NCI-H446 (cell line): Measurements from ENCODE around the gene C12orf43.

Experiments
- DNase-seq, 2 experiments: peaks; one replicate each; lab custom pipeline; 2025; lab: John Stamatoyannopoulos, UW

The C12orf43 gene

DNA sequence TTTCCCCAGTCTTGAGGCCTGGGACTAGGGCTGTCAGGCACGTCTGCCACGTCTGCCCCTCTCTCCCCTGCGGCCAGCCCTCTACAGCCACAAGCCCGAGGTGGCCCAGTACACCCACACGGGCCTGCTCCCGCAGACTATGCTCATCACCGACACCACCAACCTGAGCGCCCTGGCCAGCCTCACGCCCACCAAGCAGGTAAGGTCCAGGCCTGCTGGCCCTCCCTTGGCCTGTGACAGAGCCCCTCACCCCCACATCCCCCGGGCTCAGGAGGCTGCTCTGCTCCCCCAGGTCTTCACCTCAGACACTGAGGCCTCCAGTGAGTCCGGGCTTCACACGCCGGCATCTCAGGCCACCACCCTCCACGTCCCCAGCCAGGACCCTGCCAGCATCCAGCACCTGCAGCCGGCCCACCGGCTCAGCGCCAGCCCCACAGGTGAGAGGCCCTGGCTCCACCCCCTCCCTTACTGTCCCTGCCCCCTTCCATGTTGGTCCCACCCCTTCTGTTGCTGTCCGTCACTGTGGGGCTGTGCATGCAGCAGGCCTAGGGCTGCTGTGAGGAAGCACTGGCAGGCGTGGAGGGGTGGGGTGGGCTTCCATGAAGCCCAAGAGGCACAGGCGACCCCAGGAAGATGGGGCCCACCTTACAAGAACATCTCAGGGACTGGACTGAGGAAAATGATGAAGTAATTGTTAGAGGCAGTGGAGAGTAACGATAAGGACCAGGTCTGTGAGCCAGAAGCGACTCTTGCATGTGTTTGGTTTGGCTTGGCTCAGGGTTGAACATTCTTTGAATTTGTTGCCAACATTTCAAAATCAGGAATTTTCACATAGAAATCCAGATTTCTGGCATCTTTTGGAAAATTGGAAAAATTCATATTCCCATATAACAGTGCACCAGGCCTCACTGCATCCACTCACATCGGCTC, 16.8 kb downstream of the C12orf43 start:
- DNase-seq, result no peak

DNA sequence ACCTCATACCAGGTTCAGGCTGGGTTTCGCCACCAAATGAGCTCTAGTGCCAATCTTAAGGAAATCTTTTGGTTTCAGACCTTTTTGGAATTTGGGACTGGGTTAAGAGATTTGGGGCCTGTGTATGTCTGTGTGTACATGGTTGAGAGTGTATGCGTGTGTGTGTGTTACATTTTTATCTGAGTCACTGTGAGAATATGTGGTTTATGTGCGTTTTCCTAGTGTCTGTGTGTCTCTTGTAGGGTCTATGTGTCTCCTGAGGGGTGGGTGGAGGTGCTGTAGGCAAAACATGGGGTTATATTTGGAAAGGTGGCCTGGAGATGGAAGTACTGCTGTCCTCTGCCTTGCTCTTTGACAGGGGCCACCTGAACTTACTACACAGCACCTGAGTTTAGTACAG, 17.9 kb downstream of the C12orf43 start:
- no peak for DNase-seq

DNA sequence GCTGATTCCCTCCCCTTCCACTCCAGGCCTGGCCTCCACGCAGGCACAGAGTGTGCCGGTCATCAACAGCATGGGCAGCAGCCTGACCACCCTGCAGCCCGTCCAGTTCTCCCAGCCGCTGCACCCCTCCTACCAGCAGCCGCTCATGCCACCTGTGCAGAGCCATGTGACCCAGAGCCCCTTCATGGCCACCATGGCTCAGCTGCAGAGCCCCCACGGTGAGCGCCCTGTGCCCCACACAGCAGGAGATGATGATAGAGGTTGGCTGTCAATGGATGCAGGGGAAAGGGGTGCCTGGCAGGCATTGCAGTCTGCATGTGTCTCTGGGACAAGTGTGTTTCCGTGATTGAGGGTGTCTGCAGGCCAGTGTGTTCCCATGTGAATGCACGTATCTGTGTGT, 18.8 kb downstream of the C12orf43 start:
- no peak for DNase-seq

DNA sequence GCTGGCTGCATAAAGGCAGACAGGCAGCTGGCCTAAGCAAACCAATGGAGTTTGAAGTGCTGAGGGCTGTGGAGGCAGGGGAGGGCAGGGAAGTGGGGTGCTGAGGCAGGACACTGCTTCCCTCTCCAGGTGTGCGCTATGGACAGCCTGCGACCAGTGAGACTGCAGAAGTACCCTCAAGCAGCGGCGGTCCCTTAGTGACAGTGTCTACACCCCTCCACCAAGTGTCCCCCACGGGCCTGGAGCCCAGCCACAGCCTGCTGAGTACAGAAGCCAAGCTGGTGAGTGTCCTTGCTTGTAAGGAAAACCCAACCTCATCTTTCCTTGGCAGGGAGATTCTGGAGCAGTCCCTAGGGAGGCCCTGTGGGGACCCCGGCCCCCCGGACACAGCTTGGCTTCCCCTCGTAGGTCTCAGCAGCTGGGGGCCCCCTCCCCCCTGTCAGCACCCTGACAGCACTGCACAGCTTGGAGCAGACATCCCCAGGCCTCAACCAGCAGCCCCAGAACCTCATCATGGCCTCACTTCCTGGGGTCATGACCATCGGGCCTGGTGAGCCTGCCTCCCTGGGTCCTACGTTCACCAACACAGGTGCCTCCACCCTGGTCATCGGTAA, 20.0 kb downstream of the C12orf43 start:
- no peak for DNase-seq

DNA sequence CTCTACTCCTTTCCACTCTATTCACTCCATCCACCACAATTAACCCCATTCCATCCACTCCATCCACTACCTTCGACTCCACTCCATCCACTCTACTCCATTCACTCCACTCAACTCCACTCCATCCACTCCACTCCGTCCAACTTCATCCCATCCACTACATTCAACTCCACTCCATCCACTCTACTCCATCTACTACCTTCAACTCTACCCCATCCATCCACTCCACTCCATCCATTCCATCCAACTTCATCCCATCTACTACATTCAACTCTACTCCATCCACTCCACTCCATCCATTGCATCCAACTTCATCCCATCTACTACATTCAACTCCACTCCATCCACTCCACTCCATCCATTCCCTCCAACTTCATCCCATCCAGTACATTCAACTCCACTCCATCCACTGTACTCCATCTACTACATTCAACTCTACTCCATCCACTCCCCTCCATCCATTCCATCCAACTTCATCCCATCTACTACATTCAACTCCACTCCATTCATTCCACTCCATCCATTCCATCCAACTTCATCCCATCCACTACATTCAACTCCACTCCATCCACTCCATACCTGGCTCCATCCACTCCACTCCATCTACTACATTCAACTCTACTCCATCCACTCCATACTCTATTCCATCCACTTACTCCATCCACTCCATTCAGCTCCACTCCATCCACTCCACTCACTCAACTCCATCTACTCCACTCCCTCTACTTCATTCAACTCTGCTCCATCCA, 21.5 kb downstream of the C12orf43 start:
- no peak for DNase-seq

DNA sequence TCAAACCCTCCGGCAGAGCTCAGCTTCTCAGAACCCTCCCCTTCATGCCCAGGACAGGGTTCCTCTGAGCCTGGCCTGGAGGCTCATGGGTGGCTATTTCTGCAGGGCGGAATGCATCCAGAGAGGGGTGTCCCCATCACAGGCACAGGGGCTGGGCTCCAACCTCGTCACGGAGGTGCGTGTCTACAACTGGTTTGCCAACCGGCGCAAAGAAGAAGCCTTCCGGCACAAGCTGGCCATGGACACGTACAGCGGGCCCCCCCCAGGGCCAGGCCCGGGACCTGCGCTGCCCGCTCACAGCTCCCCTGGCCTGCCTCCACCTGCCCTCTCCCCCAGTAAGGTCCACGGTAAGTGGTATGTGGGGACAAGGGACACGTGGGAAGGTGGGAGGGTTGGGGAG, 22.2 kb downstream of the C12orf43 start:
- DNase-seq, result no peak

DNA sequence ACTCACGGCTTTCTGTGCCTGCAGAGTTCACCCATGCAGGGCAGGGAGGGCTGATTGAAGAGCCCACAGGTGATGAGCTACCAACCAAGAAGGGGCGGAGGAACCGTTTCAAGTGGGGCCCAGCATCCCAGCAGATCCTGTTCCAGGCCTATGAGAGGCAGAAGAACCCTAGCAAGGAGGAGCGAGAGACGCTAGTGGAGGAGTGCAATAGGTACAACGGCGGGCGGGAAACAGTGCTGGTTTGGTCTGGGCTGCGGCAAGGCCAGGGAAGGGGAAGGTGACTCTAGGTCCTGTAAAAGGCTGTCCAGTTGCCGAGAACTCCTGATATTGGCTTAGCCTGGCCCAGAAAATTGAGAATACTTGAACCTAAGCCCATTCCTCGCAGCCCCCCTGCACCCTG, 22.8 kb downstream of the C12orf43 start:
- DNase-seq, result no peak

DNA sequence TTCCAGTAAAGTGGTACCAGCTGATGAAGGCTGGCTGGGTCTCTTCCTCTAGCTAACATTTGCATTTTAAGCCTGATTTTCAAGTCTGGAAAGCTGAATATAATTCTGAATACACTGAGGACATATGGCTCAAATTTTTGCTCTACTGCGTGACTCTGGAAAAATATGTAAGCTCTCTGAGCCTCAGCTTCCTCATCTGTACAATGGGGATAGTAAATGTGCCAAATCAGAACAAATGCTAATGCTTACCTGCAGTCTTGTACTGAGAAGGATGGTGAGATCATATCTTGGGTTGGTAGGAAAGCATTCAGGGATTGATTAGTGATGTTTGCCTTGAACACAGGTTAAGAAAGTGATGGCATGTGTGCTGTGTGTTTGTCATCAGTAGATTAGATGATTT, 23.3 kb downstream of the C12orf43 start:
- no peak for DNase-seq

DNA sequence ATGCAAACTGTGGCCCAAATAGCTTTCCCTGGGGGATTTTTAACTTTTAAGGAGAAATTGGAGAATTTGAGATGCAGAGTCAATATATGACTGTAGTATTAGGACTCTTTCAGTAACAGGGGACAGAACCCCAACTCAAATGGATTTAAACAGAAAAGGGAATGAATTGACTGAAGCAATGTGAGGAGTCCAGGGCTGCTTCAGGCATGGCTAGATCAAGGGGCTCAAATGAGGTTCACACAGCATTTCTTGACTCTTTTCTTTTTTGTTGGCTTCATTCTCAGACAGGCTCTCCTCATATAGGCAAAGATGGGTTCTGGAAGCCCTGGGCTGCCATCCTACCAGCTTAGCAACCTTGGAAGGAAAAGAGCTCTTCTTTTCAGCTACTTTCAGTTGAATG, 24.3 kb downstream of the C12orf43 start:
- DNase-seq, result no peak

DNA sequence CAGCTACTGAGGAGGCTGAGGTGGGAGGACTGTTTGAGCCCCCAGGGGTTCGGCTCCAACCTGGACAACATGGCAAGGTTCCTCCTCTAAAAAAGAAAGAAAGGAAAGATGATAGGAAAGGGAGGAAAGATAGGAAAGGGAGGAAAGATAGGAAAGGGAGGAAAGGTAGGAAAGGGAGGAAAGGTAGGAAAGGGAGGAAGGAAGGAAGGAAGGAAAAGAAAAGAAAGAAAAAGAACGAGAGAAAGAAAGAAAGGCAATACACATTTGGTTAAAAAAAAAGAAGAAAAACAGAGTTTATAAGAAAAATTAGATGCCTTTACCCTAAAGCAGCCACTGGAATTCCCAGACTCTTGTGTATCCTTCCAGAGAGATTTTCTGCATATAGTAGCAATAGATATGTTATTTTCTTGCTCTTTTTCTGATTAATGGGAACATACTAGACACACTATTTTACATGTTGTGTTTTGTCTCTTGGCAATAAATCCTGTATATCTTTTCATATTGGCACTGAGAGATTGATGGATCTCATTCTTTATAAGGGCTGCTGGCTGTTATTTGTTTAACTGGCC, 25.7 kb downstream of the C12orf43 start:
- no peak for DNase-seq

DNA sequence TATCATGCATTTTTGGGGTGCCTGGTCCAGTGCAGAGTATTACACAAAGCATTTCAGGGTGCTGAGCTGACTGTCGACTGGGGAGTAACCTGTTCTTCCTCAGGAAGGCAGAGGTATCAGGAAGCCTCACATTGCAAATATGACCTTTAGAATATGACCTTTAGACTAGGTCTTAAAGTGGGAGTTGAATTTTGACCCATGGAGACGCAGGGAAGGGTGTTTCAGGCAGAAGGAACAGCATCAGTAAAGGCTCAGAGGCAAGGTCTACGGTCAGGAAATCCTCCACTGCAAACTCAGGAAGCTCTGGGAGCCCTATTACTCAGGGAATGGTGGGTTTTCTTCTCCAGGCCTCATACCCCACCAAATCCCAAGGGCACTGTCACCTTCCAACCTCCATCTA, 26.6 kb downstream of the C12orf43 start:
- no peak for DNase-seq

DNA sequence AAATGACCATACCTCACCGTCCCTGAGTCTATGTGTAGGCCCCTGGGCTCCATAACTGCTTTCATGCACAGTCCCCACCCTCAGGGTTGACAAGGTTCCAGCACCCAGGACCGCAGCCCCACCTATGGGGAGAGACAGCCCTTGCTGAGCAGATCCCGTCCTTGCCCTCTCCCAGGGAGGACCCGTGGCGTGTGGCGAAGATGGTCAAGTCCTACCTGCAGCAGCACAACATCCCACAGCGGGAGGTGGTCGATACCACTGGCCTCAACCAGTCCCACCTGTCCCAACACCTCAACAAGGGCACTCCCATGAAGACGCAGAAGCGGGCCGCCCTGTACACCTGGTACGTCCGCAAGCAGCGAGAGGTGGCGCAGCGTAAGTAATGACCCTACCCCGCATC, 27.6 kb downstream of the C12orf43 start:
- DNase-seq, result no peak

DNA sequence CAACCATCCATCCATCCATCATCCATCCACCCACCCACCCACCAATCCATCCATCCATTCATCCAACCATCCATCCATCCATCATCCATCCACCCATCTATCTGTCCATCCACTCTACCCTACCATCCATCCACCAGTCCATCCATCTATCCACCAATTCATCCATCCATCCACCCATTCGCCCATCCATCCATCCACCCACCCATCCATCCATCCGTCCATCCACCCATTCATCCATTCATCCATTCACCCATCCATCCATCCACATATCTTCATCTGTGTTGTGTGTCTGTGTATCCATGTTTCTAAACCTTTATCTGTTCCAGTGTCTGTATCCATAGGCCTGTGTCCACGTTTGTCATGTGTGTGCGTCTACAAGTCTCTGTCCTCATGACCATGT, 28.1 kb downstream of the C12orf43 start:
- DNase-seq, result no peak

DNA sequence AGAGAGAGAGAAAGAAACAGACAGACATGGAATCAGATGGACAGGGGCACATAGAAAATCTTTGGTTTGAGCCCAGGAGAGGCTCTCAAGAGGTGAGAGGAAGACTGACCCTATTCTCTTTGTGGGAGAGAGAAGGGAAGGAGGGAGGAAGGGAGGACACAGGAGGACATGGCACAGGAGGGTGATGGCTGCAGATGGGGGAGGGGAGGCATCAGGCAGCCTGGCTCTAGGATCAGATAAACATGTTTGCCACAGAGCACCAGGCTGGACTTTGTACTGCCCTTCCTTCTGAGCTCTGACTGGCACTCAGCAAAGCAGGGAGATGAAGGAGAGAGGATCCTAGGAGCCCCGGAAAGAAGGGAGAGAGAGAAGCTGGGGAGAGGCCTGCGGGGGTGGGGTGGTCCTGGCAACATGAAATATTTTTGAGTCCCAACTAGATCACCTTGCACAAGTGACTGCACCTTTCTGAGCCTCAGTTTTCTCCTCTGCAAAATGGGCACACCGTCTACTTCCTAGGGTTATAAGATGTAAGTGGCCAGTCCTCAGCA, 31.9 kb downstream of the C12orf43 start:
- DNase-seq, result no peak

DNA sequence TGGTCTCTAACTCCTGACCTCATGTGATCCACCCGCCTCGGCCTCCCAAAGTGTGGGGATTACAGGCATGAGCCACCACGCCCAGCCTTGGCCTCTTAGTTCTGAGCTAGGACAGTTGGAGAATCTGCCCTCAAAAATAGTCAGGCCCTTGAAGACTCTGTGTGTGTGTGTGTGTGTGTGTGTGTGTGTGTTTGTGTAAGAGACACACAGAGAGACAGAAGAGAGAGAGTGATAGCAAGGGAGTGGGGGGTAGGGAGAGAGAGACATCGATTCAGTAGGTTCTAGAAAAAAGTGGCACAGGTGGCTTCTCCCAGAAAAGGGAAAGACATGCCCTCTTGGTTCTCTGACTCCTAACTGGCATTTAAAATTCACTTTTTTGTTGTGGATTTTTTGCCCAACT, 32.5 kb downstream of the C12orf43 start:
- DNase-seq, result no peak

DNA sequence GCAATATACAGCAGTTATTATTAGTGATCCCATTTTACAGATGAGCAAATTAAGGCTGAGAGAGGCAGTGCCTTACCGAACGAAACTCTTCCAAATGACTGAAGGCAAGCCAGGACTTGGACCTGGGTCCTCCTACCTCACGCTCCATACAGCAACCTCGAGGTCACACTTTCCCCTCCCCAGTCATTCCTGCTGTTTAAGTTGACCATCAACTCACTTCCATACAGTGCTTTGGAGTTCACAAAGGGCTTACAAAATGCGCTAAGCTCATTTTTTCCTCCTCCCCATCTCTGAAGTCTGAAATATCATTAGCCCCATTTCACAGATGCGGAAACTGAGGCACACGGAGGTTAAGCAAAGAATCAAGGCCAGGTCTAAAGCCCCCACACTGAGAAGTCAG, 33.6 kb downstream of the C12orf43 start:
- DNase-seq, result no peak

DNA sequence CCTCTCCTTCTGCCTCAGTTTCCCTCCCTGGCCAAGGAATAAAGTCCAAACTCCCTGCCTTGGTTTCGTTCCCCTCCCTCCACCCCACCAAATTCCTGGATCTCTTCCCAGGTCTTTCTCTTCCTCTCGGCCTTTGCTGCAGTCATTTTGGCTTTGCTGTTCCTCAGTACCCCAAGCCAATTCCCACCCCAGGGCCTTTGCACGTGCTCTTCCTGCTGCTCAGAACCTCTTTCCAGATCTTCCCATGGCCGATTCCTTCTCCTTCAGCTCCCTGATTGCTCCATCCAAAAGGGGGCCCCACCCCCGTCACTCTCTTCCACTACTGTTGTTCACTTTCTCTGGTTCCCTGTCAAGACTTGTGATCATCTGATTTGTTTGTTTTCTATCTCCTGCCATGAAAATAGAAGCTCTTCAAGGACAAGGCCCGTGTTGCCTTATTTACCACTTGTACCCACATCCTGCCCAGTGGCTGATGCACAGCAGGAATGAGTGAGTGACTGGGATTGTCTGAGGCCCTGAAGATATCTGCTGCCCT, 34.8 kb downstream of the C12orf43 start:
- DNase-seq, result no peak

DNA sequence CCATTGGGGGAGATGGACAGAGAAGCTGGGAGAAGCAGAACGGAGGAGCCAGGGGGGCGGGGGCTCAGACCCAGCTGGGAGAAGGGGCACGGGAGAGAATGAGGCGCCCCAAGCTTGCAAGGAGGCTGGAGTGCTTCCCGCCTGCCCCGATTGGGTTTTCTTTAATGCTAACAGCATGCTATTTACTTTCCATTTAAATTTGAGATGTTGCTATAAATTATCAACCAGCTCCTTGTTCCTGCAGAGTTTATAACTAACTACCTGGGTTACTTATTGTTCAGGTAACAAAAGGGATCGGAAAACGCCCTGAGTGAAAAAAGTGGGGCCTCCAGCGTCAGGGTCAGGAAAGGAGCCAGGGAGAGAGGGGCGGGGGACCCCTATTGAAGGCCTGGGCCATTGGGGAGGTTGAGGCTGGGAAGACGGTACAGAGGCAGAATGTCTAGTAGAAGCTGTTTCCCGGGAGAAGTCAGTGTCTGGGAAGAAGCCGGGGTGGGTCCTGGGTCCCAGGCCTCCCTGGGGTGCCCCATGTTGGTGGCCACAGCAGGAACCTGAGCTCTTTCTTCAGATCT, 35.4 kb downstream of the C12orf43 start:
- DNase-seq, result no peak

DNA sequence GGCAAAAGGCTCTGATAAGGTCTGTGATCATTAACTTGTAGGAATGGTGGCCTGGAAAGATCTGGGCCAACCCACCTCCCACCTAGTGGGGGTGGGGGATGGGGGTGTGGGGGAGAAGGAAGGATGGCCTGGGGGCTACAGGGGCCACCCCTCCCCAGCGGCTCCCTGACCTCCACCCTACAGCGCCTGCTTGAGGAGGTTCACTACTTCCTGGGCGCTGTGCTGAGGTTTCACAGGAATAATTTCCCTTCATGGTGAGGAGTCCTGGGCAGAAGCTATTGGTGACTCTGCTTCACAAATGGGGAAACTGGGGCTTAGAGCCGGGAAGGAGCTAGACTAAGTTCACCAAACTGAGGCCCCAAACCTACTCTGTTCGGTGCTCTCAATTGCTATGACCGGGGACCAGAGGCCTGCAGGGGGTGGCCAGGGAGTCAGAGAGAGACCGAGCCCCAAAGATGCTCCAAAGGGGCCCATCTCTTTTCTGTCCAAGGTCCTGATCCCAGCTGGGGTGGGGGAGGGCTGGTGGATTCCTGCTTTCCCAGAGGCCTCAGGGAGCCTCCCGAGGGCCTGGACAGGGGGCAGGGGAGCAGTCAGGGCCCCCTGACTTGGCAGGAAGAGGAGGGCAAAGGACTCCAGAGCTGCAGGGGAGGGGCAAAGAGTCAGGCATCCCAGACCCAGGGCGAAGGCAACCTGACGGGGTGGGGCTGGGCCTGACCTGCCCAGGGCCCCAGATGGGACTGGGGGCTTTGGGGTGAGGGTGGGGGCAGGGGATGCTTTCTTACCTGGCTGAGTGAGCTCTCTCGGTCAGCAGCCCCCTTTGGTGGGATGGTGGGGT, 36.2 kb downstream of the C12orf43 start:
- DNase-seq, result no peak

DNA sequence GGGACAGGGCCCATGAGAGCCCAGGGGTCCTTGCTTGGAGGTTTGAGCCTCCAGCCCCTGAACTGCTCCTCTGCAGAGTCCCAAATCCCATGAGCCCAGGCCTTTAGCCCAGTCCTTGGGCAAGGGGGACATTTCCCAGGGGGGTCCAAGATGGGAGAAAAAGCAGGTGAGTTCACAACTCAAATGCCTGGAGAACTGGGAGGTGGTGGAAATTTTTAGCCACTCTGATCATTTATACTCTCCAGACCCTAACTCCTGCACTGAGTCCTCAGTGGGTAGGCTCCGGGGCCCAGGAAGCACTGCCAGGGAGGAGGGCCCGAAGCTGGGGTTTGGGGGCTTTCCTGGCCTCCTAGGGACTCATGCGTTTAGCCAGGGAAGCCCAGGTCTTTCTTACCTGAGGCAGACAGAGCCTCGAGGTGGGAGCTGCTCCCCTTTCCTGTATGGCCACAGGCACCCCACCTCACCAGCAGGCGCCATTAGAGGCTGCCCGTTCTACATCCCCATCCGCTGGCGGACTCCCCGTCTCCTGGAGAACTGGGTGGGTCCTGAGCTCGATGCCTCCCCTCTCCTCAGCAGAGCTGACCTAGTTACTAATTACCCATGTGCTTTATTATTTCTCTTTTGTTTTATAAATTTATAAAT, 36.9 kb downstream of the C12orf43 start:
- no peak for DNase-seq
